K562 (cell line): ENCODE measurements around the gene PNPLA7. TPM values are rescaled to one million over a fixed set of nuclear protein-coding genes. Genes with fewer than 3 reads are reported as not detected.

ENCODE experiments used
- ATAC-seq: fragments of 200-7000 bp; cut with Tn5 transposase; 3 replicates; pipeline ENCODE4 v1.9.1; 2020; ENCODE audit warnings: moderate library complexity
- BruUV-seq: library from RNA; stranded (reverse); fragments of 400-500 nt; replicated peaks from 2 replicates; lab custom pipeline; 2021; lab: Mats Ljungman, UMichigan
- CTCF ChIA-PET: fragments of 300-600 bp; formaldehyde crosslinking; extraction: SDS; loops from one replicate; lab custom pipeline; 2021; ENCODE audit warnings: low intra/inter-chr PET ratio; lab: Yijun Ruan, JAX
- POLR2A ChIA-PET: fragments of 300-600, 350-650 bp; sonication (Branson Sonifier 250); formaldehyde crosslinking; extraction: SDS; loops from one replicate; lab custom pipeline; 2021; ENCODE audit warnings: antibody characterized with exemption, inconsistent platforms; lab: Yijun Ruan, JAX
- DNase-seq, 4 experiments: peaks; one replicate each; pipeline versions ENCODE4 v3.0.0 to v3.0.0-alpha.2; 2011 to 2018; ENCODE audit warnings: low spot score in 3 of 4, mixed read lengths in 3 of 4; ENCODE audit errors: extremely low read depth in 1 of 4
- FAIRE-seq: peaks from 2 replicates; lab custom pipeline; 2011; peaks lifted over from hg19 to GRCh38; lab: Jason Lieb, UNC
- H2AFZ ChIP-seq: 2 replicates; pipeline ENCODE4 v1.6.0; 2011; ENCODE audit warnings: low read depth, low read length, control low read depth, inconsistent platforms
- H3K27ac ChIP-seq: fragments of 200-600 bp; 3 replicates; pipeline ENCODE4 v1.8.0; 2011; ENCODE audit warnings: low read depth, mild to moderate bottlenecking, control low read depth, inconsistent platforms, low read length, moderate library complexity, mixed read lengths; ENCODE audit errors: extremely low read depth
- H3K27me3 ChIP-seq, 2 experiments: fragments of 300-600 bp in 1 of 2; 2 replicates in 1 of 2; 3 replicates in 1 of 2; pipeline versions ENCODE4 v1.6.0 to v1.8.0; 2011; ENCODE audit warnings: inconsistent platforms in 2 of 2, low read length in 2 of 2, mild to moderate bottlenecking in 1 of 2, mixed read lengths in 1 of 2, moderate library complexity in 1 of 2; ENCODE audit not compliant: control insufficient read depth in 2 of 2, insufficient read depth in 2 of 2
- H3K36me3 ChIP-seq: fragments of 300-600 bp; 3 replicates; pipeline ENCODE4 v1.8.0; 2011; ENCODE audit warnings: mild to moderate bottlenecking, low read length, inconsistent platforms; ENCODE audit not compliant: control insufficient read depth, insufficient read depth
- H3K4me1 ChIP-seq, 2 experiments: fragments of 200-600 bp in 1 of 2; replicated peaks in 1 of 2; 2 replicates in 1 of 2; 3 replicates in 1 of 2; pipeline versions ENCODE4 v1.5.1 to v1.8.0; 2011; ENCODE audit warnings: inconsistent platforms in 2 of 2, low read length in 2 of 2, mild to moderate bottlenecking in 1 of 2, mixed read lengths in 1 of 2, moderate library complexity in 1 of 2; ENCODE audit not compliant: control insufficient read depth in 2 of 2, insufficient read depth in 2 of 2
- H3K4me2 ChIP-seq: 2 replicates; pipeline ENCODE4 v1.6.1; 2011; ENCODE audit warnings: low read length, control low read depth, inconsistent platforms, mixed read lengths; ENCODE audit not compliant: insufficient read depth
- H3K4me3 ChIP-seq: fragments of 200-600 bp; sonication (generic), shearing (Covaris generic); 2 replicates; pipeline ENCODE4 v1.5.1; 2016; ENCODE audit warnings: control low read depth, inconsistent platforms
- H3K79me2 ChIP-seq: fragments of 200-600 bp; 3 replicates; pipeline ENCODE4 v1.8.0; 2011; ENCODE audit warnings: low read length, inconsistent platforms; ENCODE audit not compliant: control insufficient read depth, insufficient read depth
- H3K9ac ChIP-seq, 2 experiments: 2 replicates each; pipeline versions ENCODE4 v1.6.0 to v1.6.1; 2011; ENCODE audit warnings: low read depth in 2 of 2, low read length in 2 of 2, control low read depth in 1 of 2, inconsistent platforms in 1 of 2, mild to moderate bottlenecking in 1 of 2, mixed read lengths in 1 of 2; ENCODE audit not compliant: insufficient read depth in 1 of 2
- H3K9me1 ChIP-seq: one replicate; pipeline ENCODE4 v1.6.0; 2011; ENCODE audit warnings: inconsistent platforms, mild to moderate bottlenecking, low read length, moderate library complexity; ENCODE audit not compliant: control insufficient read depth, insufficient read depth
- H3K9me3 ChIP-seq: replicated peaks from 2 replicates; pipeline ENCODE4 v1.5.1; 2011; ENCODE audit warnings: low read depth, low read length, inconsistent platforms; ENCODE audit not compliant: control insufficient read depth, insufficient read depth
- H4K20me1 ChIP-seq: replicated peaks from 2 replicates; pipeline ENCODE4 v1.6.1; 2011; ENCODE audit warnings: low read length, inconsistent platforms, mixed read lengths; ENCODE audit not compliant: control insufficient read depth, insufficient read depth
- CEBPB ChIP-seq: fragments of 450-650 bp; IDR thresholded peaks from 2 replicates; pipeline ENCODE4 v1.6.1; 2016; ENCODE audit warnings: missing genetic modification characterization, missing compliant biosample characterization
- MTA1 ChIP-seq: fragments of 450-650 bp; IDR thresholded peaks from 2 replicates; pipeline ENCODE4 v1.6.1; 2017; ENCODE audit warnings: borderline replicate concordance
- SMAD2 ChIP-seq: fragments of 150-350 bp; IDR thresholded peaks from 2 replicates; pipeline ENCODE4 v1.6.1; 2014; ENCODE audit warnings: low read depth, mild to moderate bottlenecking, low read length
- YY1 ChIP-seq, 3 experiments: IDR thresholded peaks; 2 replicates each; pipeline ENCODE4 v1.6.1; 2011; ENCODE audit warnings: low read length in 2 of 3, mild to moderate bottlenecking in 2 of 3, moderate library complexity in 2 of 3, borderline replicate concordance in 1 of 3, control low read depth in 1 of 3, low read depth in 1 of 3; ENCODE audit not compliant: insufficient read depth in 3 of 3, insufficient replicate concordance in 2 of 3, control insufficient read depth in 1 of 3, insufficient read length in 1 of 3; ENCODE audit errors: extremely low read depth in 1 of 3
- ZSCAN29 ChIP-seq: fragments of 450-650 bp; IDR thresholded peaks from 2 replicates; pipeline ENCODE4 v1.6.1; 2017
- WGBS: fragments of 100-300 bp; shearing (Covaris generic); methylation state at CpG from one replicate; pipeline ENCODE4 v1.1.6; 2016; ENCODE audit warnings: low coverage, mixed read lengths; ENCODE audit not compliant: insufficient coverage; ENCODE audit errors: missing lambda C conversion rate; 5-methylcytosine and 5-hydroxymethylcytosine counted together
- in situ Hi-C: fragments of 300-500 bp; cut with MboI; formaldehyde crosslinking; loops from 4 replicates; pipeline ENCODE4 v1.15.0; 2018; ENCODE audit warnings: inconsistent platforms, mixed read lengths
- intact Hi-C: fragments of 100-400 bp; cut with micrococcal nuclease; formaldehyde crosslinking; loops from 2 replicates; pipeline ENCODE4 v1.14.2; 2022
- polyA plus RNA-seq, 8 experiments: library from polyadenylated mRNA; depleted of rRNA in 4 of 8; stranded (reverse) in 5 of 8; unstranded in 3 of 8; fragments of >200 nt; fragmentation: Nextera tagmentation in 2 of 8; fragmentation: Illumina TruSeq in 1 of 8; extraction: Ambion mirVana in 2 of 8; extraction: Trizol in 1 of 8; gene quantifications; 2 replicates each; pipeline versions ENCODE4 v1.2.1 to v1.2.3, GENCODE V29; 2011 to 2014; ENCODE audit warnings: inconsistent platforms in 1 of 8, missing spikeins in 1 of 8
- total RNA-seq, 7 experiments: library from RNA; depleted of rRNA in 6 of 7; stranded (reverse); fragments of >200 nt in 6 of 7; fragmentation: Illumina TruSeq in 2 of 7; extraction: Trizol in 2 of 7; gene quantifications; 2 replicates each; pipeline versions ENCODE4 v1.2.1 to v1.2.3, GENCODE V29; 2011 to 2021; ENCODE audit warnings: low replicate concordance in 1 of 7

Gene PNPLA7
- total and polyA plus RNA-seq, 9 of the 15 experiments (the other 6 are each of a cell fraction or from before 2014, with no cell fraction given) = 0.01 to 0.85 (median 0.19) TPM; not detected in 1

DNA sequence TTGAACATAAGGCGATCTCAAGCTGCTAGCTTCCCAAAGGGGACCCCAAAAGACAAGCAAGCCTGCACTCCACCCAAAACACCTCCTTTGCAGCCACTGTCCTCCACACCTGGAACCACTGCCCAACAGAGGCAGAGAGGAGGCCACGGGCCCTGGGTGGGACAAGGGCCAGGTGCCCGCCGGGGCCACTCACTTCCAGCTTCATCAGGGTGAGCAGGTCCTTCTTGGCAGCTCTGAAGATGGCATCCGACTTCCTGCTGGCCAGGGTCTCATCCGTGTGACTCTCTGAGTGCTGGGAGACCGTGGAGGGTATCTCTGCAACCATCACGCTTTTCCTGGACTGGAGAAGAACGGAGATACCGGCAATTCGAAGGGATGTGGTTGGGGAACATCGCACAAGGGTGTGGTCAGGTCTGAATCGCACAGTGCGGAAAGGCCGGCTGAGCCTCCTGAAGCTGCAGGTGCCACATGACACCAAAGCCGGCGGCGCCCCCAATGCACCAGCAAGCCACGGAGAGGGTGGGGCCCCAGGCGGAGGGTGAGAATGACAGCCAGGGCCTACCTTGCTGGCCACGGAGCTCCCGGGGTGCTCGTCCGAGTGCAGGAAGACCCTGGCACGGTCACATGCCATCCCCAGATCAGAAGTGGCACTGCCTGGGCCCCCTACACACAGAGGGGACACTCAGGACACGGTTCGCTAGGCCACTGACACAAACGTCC, 44.6 kb downstream of the PNPLA7 start:
- no peak overlapping the region for H3K4me2 ChIP-seq
- H3K9me1 ChIP-seq = no peaks in the 10 kb centered on the region
- no peak overlapping the region for H2AFZ ChIP-seq
- 9% methylated on average over 26 of the region's 28 CpGs for WGBS
- intact Hi-C loops (no loop called here), in situ Hi-C loops (no loop called here)
- no peak overlapping the region for H3K4me3 ChIP-seq
- CTCF ChIA-PET = no interaction called here
- H3K9ac ChIP-seq = peak overlapping the region in 1 of 2 experiments; percentile 72; a peak in 2 of 4 replicates
- peaks cover 0 to 29% of the 10 kb centered on the region in 2 experiments; a peak in 2 of 5 replicates for H3K4me1 ChIP-seq
- FAIRE-seq = no peak
- no peaks in the 10 kb centered on the region for H3K36me3 ChIP-seq
- no peaks in the 10 kb centered on the region for H3K9me3 ChIP-seq
- H3K27me3 ChIP-seq = peaks cover 18 to 37% of the 10 kb centered on the region in 2 experiments; a peak in 4 of 5 replicates
- BruUV-seq = no TSS peak
- POLR2A ChIA-PET = interaction anchor here (0.7 to 1.6 kb wide), 3 partner anchors 10 to 39 kb away, joined by 3 to 4 read pairs (median 4); no protein-coding TSS in a partner anchor
- ATAC-seq = peak; percentile 37; the same call in 2 of the 3 replicates
- H3K79me2 ChIP-seq = no peaks in the 10 kb centered on the region
- H4K20me1 ChIP-seq = no peaks in the 10 kb centered on the region
- peak in 2 of 4 experiments; percentile 29 to 30 for DNase-seq
- H3K27ac ChIP-seq = no peak overlapping the region
- no peak for TF ChIP-seq SMAD2
- no peak for TF ChIP-seq YY1 (IDR thresholded peaks at IDR 0.05; ENCODE audit: borderline replicate concordance in 1 of 3, control insufficient read depth in 1 of 3, extremely low read depth in 1 of 3, insufficient read depth in 3 of 3, insufficient read length in 1 of 3, insufficient replicate concordance in 2 of 3, low read depth in 1 of 3, low read length in 2 of 3)

DNA sequence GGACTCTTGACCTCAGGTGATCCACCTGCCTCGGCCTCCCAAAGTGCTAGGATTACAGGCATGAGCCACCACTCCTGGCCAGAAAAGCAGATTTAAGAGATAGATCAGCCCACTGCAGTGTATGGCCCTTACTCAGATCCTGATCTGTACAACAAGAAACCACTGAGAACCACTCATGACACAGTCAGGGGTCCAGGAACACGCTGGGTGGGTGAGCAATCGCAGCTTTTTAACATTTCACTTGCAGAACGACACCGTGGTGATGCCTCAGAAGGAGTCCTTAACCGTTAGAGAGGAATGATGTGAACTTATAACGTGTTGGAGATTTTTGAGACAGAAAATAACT, 45.8 kb downstream of the PNPLA7 start:
- ChIA-PET POLR2A (interaction anchor here (0.6 to 1.6 kb wide), 4 partner anchors 9 to 602 kb away, joined by 3 to 4 read pairs (median 3); no protein-coding TSS in a partner anchor), CTCF (no interaction called here)
- ATAC-seq (no peak; the same call in 2 of the 3 replicates), FAIRE-seq (no peak), DNase-seq (no peak)
- no peaks in the 10 kb centered on the region for H3K36me3 ChIP-seq
- H2AFZ ChIP-seq = no peak overlapping the region
- no peaks in the 10 kb centered on the region for H3K9me1 ChIP-seq
- no peaks in the 10 kb centered on the region for H3K9me3 ChIP-seq
- in situ Hi-C loops = no loop called here
- H3K27me3 ChIP-seq = peaks cover 18 to 45% of the 10 kb centered on the region in 2 experiments; a peak in 4 of 5 replicates
- BruUV-seq = no TSS peak
- intact Hi-C loops = no loop called here
- H3K4me3 ChIP-seq = no peak overlapping the region
- 0 out of 2 replicates have a peak, but pooled peaks have one; percentile 5 for TF ChIP-seq CEBPB (tag)
- TF ChIP-seq ZSCAN29 = no peak
- TF ChIP-seq MTA1 = 0 out of 2 replicates have a peak, but pooled peaks have one; percentile 4
- TF ChIP-seq, all 486 proteins: peak for 2
- Histone ChIP-seq H3K27ac (no peak overlapping the region), H3K4me2 (no peak overlapping the region), H3K9ac (no peak overlapping the region), H3K79me2 (no peaks in the 10 kb centered on the region), H3K4me1 (peaks cover 0 to 41% of the 10 kb centered on the region in 2 experiments; a peak in 2 of 5 replicates), H4K20me1 (no peaks in the 10 kb centered on the region)
- 19% methylated on average over 7 of the region's 7 CpGs for WGBS
